GM04504 (cell line): ENCODE results near the gene BNIP3.
"Not testable (repeated sequence)": the region's sequence is repeated elsewhere in the genome, so short reads cannot be mapped to it uniquely, and the experiment has no call there.

Source experiments
- DNase-seq: peaks from one replicate; pipeline ENCODE4 v3.0.0-alpha.2; 2012; ENCODE audit warnings: low read depth

The BNIP3 gene

GRCh38 chr10:131977323-131978096 lies 4.2 kb downstream of the BNIP3 start:
- no peak for DNase-seq

- DNase-seq: no peak
Observed at GRCh38 chr10:131975796-131976195, 5.9 kb downstream of the BNIP3 start.

GRCh38 chr10:131975003-131975402 lies 6.7 kb downstream of the BNIP3 start:
- no peak for DNase-seq

DNA sequence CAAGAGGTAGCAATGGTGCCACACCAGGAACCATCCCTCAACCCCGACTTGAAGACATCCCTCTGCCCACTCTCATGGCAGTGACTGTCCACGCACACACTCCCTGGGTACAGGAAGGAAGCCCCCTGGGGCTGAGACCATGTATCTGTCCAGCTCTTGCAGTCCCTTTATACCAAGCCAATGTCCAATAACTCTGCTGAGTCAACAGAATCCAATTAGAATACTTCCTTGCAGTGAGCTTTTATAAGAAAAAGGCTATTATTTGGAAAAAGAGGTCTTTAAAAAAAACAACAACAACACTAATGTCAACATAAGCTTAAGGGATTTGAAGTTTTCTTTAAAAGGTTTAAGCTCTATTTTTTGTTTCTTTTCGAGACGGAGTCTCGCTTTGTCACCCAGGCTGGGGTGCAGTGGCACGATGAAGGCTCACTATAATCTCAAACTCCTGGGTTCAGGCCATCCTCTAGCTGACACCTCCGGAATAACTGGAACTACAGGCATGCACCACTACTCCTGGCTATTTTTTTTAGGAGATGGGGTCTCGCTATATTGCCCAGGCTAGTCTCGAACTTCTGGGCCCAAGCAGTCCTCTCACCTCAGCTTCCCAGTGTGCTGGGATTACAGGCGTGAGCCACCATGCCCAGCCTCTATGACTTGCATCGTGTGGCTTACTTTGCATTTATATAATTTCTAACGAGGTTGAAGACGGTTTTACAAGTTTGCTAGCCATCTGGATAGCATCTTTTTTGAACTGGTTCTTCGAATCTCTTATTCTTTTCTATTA lies 7.5 kb downstream of the BNIP3 start:
- DNase-seq: no peak

- no peak for DNase-seq
Observed at GRCh38 chr10:131973160-131973951, 8.4 kb downstream of the BNIP3 start.

- DNase-seq: no peak
Observed at GRCh38 chr10:131972474-131973071, 9.2 kb downstream of the BNIP3 start.

DNA sequence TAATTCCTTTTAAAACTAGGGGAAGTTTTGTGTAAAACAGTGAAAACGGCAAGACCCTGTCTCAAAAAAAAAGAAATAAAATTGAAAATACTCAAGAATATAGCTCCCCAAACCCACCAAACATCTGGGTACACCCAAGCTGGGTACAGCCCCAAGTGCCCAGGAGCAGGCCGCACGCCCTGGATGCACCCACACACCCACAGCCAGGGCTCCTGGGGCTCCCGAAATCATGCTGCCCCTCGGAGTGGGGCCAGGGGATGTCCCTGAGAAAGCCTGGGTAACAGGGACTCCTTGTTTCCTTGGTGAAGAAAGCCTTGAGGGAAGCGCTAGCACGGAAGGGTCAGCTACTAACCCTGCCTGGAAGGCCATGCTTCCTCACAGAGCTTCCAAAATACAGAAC lies 10.1 kb downstream of the BNIP3 start:
- no peak for DNase-seq

- DNase-seq: no peak
Observed at GRCh38 chr10:131970946-131971345, 10.8 kb downstream of the BNIP3 start.

GRCh38 chr10:131968949-131969348 lies 12.8 kb downstream of the BNIP3 start:
- DNase-seq: no peak

DNA sequence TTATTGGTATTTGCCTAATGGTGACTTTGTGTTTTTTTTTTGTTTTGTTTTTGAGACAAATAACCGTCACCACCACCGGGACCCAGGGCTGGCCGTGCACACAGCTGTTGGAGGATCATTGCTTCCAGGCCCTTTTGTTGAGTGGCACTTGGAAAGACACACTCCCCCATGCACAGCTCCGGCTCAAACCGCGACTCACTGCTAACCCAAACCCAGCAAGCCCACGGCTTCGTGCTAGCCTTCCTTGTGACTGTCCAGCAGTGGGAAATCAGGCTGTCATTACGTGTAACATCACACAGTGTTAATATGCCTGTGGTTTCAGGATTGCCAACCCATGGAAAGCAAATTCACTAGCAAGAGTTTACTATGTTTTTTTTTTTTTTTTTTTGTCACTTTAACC lies 17.4 kb downstream of the BNIP3 start:
- no peak for DNase-seq

DNA sequence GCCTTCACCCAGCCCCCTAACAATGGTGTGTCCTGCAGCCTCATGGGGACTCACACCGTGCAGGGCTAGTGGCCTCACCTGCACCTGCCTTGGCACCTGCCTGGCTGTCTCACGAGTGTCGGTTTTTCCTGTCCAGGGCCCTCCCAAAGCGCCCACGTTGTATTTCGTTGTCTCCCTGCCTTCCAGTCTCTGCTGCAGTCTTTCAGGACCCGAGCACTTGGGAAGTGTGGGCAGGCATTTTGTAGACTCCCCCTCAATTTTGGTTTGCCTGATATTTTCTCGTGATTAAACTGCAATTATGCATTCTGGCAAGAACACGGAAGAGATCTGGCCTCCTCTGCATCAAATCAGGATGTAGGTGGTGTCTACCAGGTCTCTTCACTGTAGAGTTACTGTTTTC lies 17.9 kb downstream of the BNIP3 start:
- no peak for DNase-seq

GRCh38 chr10:131963350-131963749 lies 18.4 kb downstream of the BNIP3 start:
- DNase-seq: no peak

- DNase-seq: peak; percentile 28
Observed at GRCh38 chr10:131961777-131962662, 19.7 kb downstream of the BNIP3 start.

DNA sequence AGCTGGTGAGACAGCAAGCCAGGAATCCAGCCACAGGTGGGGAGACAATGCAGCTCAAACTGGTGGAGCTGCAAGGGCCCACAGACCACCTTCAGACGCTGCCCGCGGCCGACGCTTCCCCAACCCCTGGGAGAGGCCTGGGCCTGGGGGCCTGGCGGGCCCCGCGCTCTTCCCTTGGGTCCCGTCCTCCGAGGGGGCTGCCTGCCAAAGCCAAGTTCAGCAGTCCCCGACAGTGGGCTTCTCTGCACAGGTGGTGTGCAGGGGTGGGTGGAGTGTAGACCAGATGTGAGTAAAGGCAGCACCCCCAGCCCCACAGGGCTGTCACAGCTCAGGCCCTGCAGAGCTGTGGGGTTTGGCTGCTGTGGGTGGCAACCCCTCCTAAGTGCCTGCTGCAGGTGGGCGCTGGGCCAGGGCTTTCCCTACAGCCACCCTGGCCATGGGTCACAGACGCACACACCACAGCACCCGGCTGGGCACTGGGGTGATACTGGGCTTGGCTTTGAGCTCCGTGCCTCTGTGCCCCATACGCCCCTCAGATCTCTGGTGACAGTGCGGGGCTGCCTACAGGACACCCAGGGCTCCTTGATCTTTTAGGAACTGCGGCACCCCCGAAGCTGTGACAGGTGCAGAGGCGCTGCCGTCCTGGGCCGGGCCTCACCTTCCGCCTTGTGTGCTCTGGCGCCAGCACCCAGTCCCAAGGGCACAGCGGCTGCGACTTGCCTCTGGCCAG lies 20.5 kb downstream of the BNIP3 start:
- DNase-seq: no peak

- DNase-seq: no peak
Observed at GRCh38 chr10:131960631-131961046, 21.1 kb downstream of the BNIP3 start.

- no peak for DNase-seq
Observed at GRCh38 chr10:131959841-131960240, 21.9 kb downstream of the BNIP3 start.

- no peak for DNase-seq
Observed at GRCh38 chr10:131955591-131956340, 26.0 kb downstream of the BNIP3 start.

DNA sequence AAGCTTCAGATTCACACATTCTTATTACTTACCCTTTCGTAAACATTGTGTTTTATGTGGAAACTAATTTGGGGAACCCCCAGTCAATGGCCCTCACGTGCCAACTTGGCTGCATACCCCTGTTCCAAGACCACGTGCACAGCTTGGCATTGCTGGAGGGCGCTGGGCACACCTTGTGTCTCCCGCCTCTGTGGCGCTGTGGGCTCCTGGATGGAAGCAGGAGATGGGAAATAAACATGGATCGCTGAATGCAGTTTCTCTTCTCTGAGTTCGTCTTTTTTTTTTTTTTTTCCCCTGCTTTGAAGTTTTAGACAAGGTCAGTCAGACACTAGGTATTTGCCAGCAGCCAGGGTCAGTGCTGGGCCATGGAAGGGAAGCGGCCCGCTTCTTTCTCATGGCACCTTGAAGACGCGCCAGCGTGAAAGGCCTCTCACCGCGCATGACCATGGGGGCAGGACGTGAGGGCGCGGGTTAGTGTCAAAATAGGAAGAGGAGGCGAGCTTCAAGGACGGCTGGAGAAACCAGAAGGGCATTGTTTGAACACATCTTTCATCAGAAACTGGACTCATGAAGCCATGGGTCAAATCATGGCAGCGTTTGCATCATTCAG lies 27.3 kb downstream of the BNIP3 start:
- no peak for DNase-seq

DNA sequence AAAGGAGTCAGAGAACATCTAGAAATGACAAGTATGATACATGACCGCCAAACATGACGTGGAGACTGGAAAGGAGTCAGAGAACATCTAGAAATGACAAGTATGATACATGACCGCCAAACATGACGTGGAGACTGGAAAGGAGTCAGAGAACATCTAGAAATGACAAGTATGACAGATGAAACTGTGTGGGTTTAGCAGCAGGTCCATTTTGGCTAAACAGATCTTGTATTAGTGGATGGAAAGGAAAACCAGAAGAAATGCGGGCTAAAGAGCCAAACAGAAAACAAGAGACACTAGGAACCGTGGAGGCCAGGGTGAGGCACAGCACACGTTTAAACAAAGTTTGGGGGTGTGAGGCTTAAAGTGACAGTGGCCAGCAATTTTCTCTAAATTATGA lies 31.8 kb downstream of the BNIP3 start:
- not testable (repeated sequence) for DNase-seq
